Caco-2 (cell line): Measurements from ENCODE around the gene CCDC90B. TPM values are rescaled to one million over a fixed set of nuclear protein-coding genes. Genes with fewer than 3 reads are reported as not detected.

ENCODE experiments used
- BruUV-seq: library from RNA; stranded (reverse); fragments of 400-500 nt; replicated peaks from 2 replicates; lab custom pipeline; 2021; lab: Mats Ljungman, UMichigan
- CTCF ChIA-PET: fragments of 300-600 bp; sonication (Branson Sonifier 250); formaldehyde crosslinking; loops from one replicate; lab custom pipeline; 2022; ENCODE audit warnings: antibody characterized with exemption; lab: Charles Lee
- POLR2A ChIA-PET: fragments of 300-600 bp; sonication (Branson Sonifier 250); formaldehyde crosslinking; loops from one replicate; lab custom pipeline; 2022; ENCODE audit warnings: antibody characterized with exemption; lab: Charles Lee
- DNase-seq, 2 experiments: peaks; one replicate each; pipeline versions ENCODE4 v3.0.0 to v3.0.0-alpha.2; 2020 to 2022
- H3K27me3 ChIP-seq: replicated peaks from 2 replicates; pipeline ENCODE4 v1.6.0; 2011; ENCODE audit warnings: low read length; ENCODE audit not compliant: control insufficient read depth, insufficient read depth
- H3K36me3 ChIP-seq: 2 replicates; pipeline ENCODE4 v1.5.1; 2011; ENCODE audit warnings: low read length; ENCODE audit not compliant: control insufficient read depth, insufficient read depth
- H3K4me1 ChIP-seq: fragments of 250-450 bp; sonication (Bioruptor Pico); 2 replicates; pipeline ENCODE4 v1.5.1; 2020; ENCODE audit warnings: mild to moderate bottlenecking
- H3K4me3 ChIP-seq: 2 replicates; pipeline ENCODE4 v1.5.1; 2011; ENCODE audit warnings: low read depth, mild to moderate bottlenecking, control low read depth, low read length
- H3K9me3 ChIP-seq: fragments of 250-450 bp; sonication (Bioruptor Pico); 2 replicates; pipeline ENCODE4 v1.5.1; 2020; ENCODE audit warnings: mild to moderate bottlenecking, moderate library complexity
- H3K27ac Mint-ChIP-seq: one replicate; pipeline ENCODE4 v1.8.0; 2022; ENCODE audit warnings: mixed read lengths; ENCODE audit not compliant: unreplicated experiment
- H3K27me3 Mint-ChIP-seq: one replicate; pipeline ENCODE4 v1.8.0; 2022; ENCODE audit warnings: mixed read lengths; ENCODE audit not compliant: insufficient read depth, unreplicated experiment
- H3K36me3 Mint-ChIP-seq: one replicate; pipeline ENCODE4 v1.8.0; 2022; ENCODE audit warnings: mild to moderate bottlenecking, mixed read lengths; ENCODE audit not compliant: insufficient read depth, unreplicated experiment
- H3K4me1 Mint-ChIP-seq: one replicate; pipeline ENCODE4 v1.8.0; 2022; ENCODE audit warnings: low read depth, mixed read lengths; ENCODE audit not compliant: unreplicated experiment
- H3K4me3 Mint-ChIP-seq: one replicate; pipeline ENCODE4 v1.8.0; 2022; ENCODE audit warnings: mild to moderate bottlenecking, moderate library complexity, mixed read lengths; ENCODE audit not compliant: unreplicated experiment
- H3K9me3 Mint-ChIP-seq: one replicate; pipeline ENCODE4 v1.8.0; 2022; ENCODE audit warnings: mixed read lengths; ENCODE audit not compliant: unreplicated experiment
- CTCF ChIP-seq, 2 experiments: fragments of 200-600 bp in 1 of 2; IDR thresholded peaks; 1 replicate in 1 of 2; 2 replicates in 1 of 2; pipeline versions ENCODE4 v1.5.1 to v1.8.0; 2011 to 2022; ENCODE audit warnings: antibody characterized with exemption in 1 of 2, control low read depth in 1 of 2, inconsistent platforms in 1 of 2, low read depth in 1 of 2, low read length in 1 of 2, mild to moderate bottlenecking in 1 of 2, moderate library complexity in 1 of 2; ENCODE audit not compliant: insufficient read depth in 1 of 2, severe bottlenecking in 1 of 2, unreplicated experiment in 1 of 2
- intact Hi-C: fragments of 100-400 bp; cut with micrococcal nuclease; formaldehyde crosslinking; loops from one replicate; pipeline ENCODE4 v1.10.0; 2022; ENCODE audit not compliant: unreplicated experiment
- total RNA-seq: library from RNA; stranded (reverse); gene quantifications from 2 replicates; pipeline ENCODE4 v1.2.3, GENCODE V29; 2022

CCDC90B gene
- total RNA-seq, 1 experiment from 2014 or later, result 46.2 TPM

GRCh38 chr11:83252266-83252665 lies 33.9 kb downstream of the CCDC90B start:
- Histone ChIP-seq H3K4me3 (no peak overlapping the region), H3K9me3 (no peaks in the 10 kb centered on the region), H3K27me3 (no peaks in the 10 kb centered on the region), H3K4me1 (peaks cover 30% of the 10 kb centered on the region), H3K36me3 (no peaks in the 10 kb centered on the region)
- no peak overlapping the region for H3K27ac Mint-ChIP-seq
- ChIA-PET POLR2A (interaction anchor here (0.7 kb wide), 1 partner anchor 34 kb away, joined by 4 read pairs; the partner anchor contains the start of gene CCDC90B), CTCF (no interaction called here)
- peaks cover 11% of the 10 kb centered on the region for H3K36me3 Mint-ChIP-seq
- H3K9me3 Mint-ChIP-seq, result no peaks in the 10 kb centered on the region
- H3K4me1 Mint-ChIP-seq, result peaks cover 26% of the 10 kb centered on the region
- TF ChIP-seq CTCF (IDR thresholded peaks at IDR 0.05; ENCODE audit: insufficient read depth in 1 of 2, low read depth in 1 of 2, low read length in 1 of 2, severe bottlenecking in 1 of 2, unreplicated experiment in 1 of 2), result no peak
- no peak overlapping the region for H3K4me3 Mint-ChIP-seq
- no peak for DNase-seq
- no peaks in the 10 kb centered on the region for H3K27me3 Mint-ChIP-seq
- intact Hi-C loops, result no loop called here
- BruUV-seq, result no TSS peak

GRCh38 chr11:83249972-83250593 lies 36.1 kb downstream of the CCDC90B start:
- Mint-ChIP-seq H3K9me3 (no peaks in the 10 kb centered on the region), H3K4me3 (no peak overlapping the region), H3K27me3 (no peaks in the 10 kb centered on the region), H3K4me1 (peaks cover 10% of the 10 kb centered on the region), H3K27ac (no peak overlapping the region), H3K36me3 (peaks cover 4% of the 10 kb centered on the region)
- POLR2A ChIA-PET, result interaction anchor here (1.4 kb wide), 1 partner anchor 93 kb away, joined by 6 read pairs; the partner anchor contains the start of gene PCF11
- Histone ChIP-seq H3K9me3 (no peaks in the 10 kb centered on the region), H3K4me1 (peaks cover 9% of the 10 kb centered on the region), H3K4me3 (no peak overlapping the region), H3K36me3 (no peaks in the 10 kb centered on the region), H3K27me3 (no peaks in the 10 kb centered on the region)
- CTCF ChIA-PET, result interaction anchor here (0.6 to 1.8 kb wide), 9 partner anchors 42 to 178 kb away, joined by 3 to 8 read pairs (median 5); partner anchors contain the start of gene RAB30
- intact Hi-C loops, result loop anchor here (1.0 to 2.0 kb wide), 7 partner anchors 9 to 532 kb away; no protein-coding TSS in a partner anchor
- no TSS peak for BruUV-seq
- DNase-seq, result peak in 1 of 2 experiments; percentile 42
- peak; percentile 78 to 91 for TF ChIP-seq CTCF (IDR thresholded peaks at IDR 0.05; ENCODE audit: insufficient read depth in 1 of 2, low read depth in 1 of 2, low read length in 1 of 2, severe bottlenecking in 1 of 2, unreplicated experiment in 1 of 2)

GRCh38 chr11:83249445-83249844 lies 36.7 kb downstream of the CCDC90B start:
- H3K4me1 Mint-ChIP-seq, result peaks cover 7% of the 10 kb centered on the region

More at GRCh38 chr11:83249445-83249844, 36.7 kb downstream of the CCDC90B start:
- CTCF ChIA-PET, result interaction anchor here (0.6 to 1.8 kb wide), 8 partner anchors 43 to 178 kb away, joined by 3 to 8 read pairs (median 4); partner anchors contain the start of gene RAB30
- Mint-ChIP-seq H3K27me3 (no peaks in the 10 kb centered on the region), H3K36me3 (peaks cover 5% of the 10 kb centered on the region), H3K4me3 (no peak overlapping the region), H3K9me3 (no peaks in the 10 kb centered on the region), H3K27ac (no peak overlapping the region)
- peaks cover 4% of the 10 kb centered on the region; the same call in 1 of the 2 replicates for H3K4me1 ChIP-seq
- H3K4me3 ChIP-seq, result no peak overlapping the region
- intact Hi-C loops, result no loop called here
- no peaks in the 10 kb centered on the region for H3K9me3 ChIP-seq
- no peaks in the 10 kb centered on the region for H3K36me3 ChIP-seq
- DNase-seq, result no peak
- BruUV-seq, result no TSS peak
- POLR2A ChIA-PET, result interaction anchor here (1.4 kb wide), 1 partner anchor 92 kb away, joined by 6 read pairs; the partner anchor contains the start of gene PCF11
- TF ChIP-seq CTCF (IDR thresholded peaks at IDR 0.05; ENCODE audit: insufficient read depth in 1 of 2, low read depth in 1 of 2, low read length in 1 of 2, severe bottlenecking in 1 of 2, unreplicated experiment in 1 of 2), result no peak
- no peaks in the 10 kb centered on the region for H3K27me3 ChIP-seq
